ENCODE measurements around the gene TOM1L2. TPM values are rescaled to one million over a fixed set of nuclear protein-coding genes. Genes with fewer than 3 reads are reported as not detected.

Gene TOM1L2
- total RNA-seq, 1 experiment from 2014 or later, result 24.1 TPM

DNA sequence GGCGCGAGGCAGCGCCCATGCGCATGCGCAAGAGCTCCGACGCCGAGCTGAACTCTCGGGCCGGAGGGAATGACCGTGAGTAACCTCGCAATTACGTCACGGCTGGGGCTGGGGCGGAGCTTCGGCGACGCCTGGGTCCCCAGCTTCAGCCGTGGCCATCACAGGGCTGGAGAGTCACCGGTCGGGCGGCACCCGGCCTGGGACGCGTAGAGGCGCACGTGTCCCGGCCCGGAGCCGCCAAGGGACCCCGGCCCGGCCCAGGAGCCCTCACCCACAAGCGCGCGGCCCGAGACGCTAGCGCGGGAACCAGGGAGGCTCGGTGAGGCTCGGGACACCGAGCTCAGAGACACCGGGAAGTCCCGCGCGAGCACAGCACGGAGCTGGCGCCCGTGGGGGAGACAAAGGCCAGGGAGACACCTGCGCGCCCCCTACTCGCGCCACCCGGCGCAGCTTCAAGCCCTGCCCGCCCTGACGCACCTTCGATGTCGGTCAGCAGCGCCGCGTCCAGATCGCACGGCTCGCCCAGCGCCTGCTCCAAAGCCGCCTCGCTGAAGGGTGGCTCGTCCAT lies 135.9 kb downstream of the TOM1L2 start (continued):
- TF ChIP-seq, protein P1, sequence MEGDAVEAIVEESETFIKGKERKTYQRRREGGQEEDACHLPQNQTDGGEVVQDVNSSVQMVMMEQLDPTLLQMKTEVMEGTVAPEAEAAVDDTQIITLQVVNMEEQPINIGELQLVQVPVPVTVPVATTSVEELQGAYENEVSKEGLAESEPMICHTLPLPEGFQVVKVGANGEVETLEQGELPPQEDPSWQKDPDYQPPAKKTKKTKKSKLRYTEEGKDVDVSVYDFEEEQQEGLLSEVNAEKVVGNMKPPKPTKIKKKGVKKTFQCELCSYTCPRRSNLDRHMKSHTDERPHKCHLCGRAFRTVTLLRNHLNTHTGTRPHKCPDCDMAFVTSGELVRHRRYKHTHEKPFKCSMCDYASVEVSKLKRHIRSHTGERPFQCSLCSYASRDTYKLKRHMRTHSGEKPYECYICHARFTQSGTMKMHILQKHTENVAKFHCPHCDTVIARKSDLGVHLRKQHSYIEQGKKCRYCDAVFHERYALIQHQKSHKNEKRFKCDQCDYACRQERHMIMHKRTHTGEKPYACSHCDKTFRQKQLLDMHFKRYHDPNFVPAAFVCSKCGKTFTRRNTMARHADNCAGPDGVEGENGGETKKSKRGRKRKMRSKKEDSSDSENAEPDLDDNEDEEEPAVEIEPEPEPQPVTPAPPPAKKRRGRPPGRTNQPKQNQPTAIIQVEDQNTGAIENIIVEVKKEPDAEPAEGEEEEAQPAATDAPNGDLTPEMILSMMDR (IDR thresholded peaks at IDR 0.05 in 2 of 3, conservative IDR thresholded peaks at IDR 0.05 in 1 of 3; ENCODE audit: borderline replicate concordance in 1 of 3, insufficient read depth in 1 of 3, low read depth in 2 of 3, low read length in 2 of 3), result no peak
- TF ChIP-seq POLR2AphosphoS5 (IDR thresholded peaks at IDR 0.05; ENCODE audit: low read depth, low read length), result peak; percentile 97
- no peak for TF ChIP-seq EZH2 (IDR thresholded peaks at IDR 0.05)
- TF ChIP-seq YY1 (IDR thresholded peaks at IDR 0.05; ENCODE audit: extremely low read depth, insufficient replicate concordance, low read depth, low read length), result peak; percentile 27
- TF ChIP-seq SRF (IDR thresholded peaks at IDR 0.05; ENCODE audit: low read depth), result no peak
- peak; percentile 55; the same call in 1 of the 2 replicates for TF ChIP-seq SP1 (IDR thresholded peaks at IDR 0.05; ENCODE audit: low read depth)
- TF ChIP-seq ELF1 (IDR thresholded peaks at IDR 0.05; ENCODE audit: borderline replicate concordance, low read depth), result no peak
- TF ChIP-seq CBX3 (IDR thresholded peaks at IDR 0.05; ENCODE audit: low read depth), result peak; percentile 48; the same call in 1 of the 2 replicates

DNA sequence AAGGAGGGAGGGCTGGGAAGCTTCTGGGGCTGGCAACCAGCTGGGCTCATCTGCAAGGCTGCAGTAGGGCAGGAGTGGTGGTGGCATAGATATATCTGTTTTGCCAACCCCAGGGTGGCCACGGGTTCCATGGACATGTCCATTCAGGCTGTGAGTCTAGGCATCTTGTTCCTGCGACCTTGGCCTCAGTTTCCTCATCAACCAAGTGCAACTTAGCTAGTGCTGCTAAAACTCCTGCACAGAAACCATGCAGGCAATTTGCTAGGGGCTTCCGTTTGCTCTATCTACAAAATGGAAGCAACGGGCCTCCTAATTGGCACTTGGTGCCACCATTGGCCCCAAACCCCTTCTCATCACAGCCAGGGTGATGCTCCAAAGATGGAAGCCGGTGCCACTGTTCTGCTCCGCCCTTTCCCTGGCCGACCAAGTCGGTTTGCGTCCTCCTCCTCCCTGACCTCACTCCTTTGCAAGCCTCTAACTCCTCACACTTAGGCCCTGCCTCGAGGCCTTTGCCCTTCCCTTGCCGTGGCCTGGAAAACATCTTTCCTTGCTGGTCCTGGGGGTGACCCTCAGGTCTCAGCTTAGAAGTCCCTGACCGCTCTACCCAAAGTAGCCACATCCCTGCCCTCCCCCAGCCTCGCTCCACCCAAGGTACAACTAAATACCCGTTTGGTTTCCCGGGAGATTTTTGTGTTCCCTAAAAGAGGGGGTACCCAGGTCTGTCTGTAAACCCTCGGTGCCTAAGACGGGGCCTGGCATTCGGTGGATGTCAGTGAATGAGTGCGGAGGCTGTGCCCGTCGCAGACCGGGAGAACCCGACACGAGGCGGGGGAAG lies 136.6 kb downstream of the TOM1L2 start:
- TF ChIP-seq, protein P2, sequence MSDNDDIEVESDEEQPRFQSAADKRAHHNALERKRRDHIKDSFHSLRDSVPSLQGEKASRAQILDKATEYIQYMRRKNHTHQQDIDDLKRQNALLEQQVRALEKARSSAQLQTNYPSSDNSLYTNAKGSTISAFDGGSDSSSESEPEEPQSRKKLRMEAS (IDR thresholded peaks at IDR 0.05), result peak; percentile 99; the same call in 1 of the 2 replicates
- TF ChIP-seq, protein P3, sequence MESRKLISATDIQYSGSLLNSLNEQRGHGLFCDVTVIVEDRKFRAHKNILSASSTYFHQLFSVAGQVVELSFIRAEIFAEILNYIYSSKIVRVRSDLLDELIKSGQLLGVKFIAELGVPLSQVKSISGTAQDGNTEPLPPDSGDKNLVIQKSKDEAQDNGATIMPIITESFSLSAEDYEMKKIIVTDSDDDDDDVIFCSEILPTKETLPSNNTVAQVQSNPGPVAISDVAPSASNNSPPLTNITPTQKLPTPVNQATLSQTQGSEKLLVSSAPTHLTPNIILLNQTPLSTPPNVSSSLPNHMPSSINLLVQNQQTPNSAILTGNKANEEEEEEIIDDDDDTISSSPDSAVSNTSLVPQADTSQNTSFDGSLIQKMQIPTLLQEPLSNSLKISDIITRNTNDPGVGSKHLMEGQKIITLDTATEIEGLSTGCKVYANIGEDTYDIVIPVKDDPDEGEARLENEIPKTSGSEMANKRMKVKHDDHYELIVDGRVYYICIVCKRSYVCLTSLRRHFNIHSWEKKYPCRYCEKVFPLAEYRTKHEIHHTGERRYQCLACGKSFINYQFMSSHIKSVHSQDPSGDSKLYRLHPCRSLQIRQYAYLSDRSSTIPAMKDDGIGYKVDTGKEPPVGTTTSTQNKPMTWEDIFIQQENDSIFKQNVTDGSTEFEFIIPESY (IDR thresholded peaks at IDR 0.05; ENCODE audit: extremely low read depth, insufficient replicate concordance, low read length), result no peak
- Histone ChIP-seq H3K4me1 (ENCODE audit: control insufficient read depth in 1 of 2, insufficient read depth in 2 of 2, low read length in 2 of 2) (peaks cover 52 to 83% of the 10 kb centered on the region in 2 experiments), H3K9me3 (ENCODE audit: control insufficient read depth in 1 of 2, insufficient read depth in 1 of 2, low read depth in 1 of 2, low read length in 2 of 2) (no peaks in the 10 kb centered on the region), H3K9me2 (ENCODE audit: insufficient read depth) (no peaks in the 10 kb centered on the region), H3K36me3 (ENCODE audit: control insufficient read depth in 1 of 2, insufficient read depth in 2 of 2, low read length in 2 of 2) (peaks cover 3 to 36% of the 10 kb centered on the region in 2 experiments; a peak in 2 of 4 replicates), H2AFZ (ENCODE audit: low read depth, low read length, poor library complexity, severe bottlenecking) (no peak overlapping the region), H3K27ac (ENCODE audit: low read depth, low read length) (peak overlapping the region; percentile 98), H3K4me3 (replicated peaks in 1 of 2; ENCODE audit: low read depth in 1 of 2, low read length in 2 of 2) (peak overlapping the region; percentile 78 to 84), H3K4me2 (ENCODE audit: low read length) (peak overlapping the region; percentile 88), H3K27me3 (ENCODE audit: insufficient read depth, low read length) (no peaks in the 10 kb centered on the region), H4K20me1 (ENCODE audit: insufficient read depth) (no peaks in the 10 kb centered on the region), H3K9ac (ENCODE audit: low read length) (peak overlapping the region; percentile 99), H3K79me2 (ENCODE audit: insufficient read depth, low read length) (peaks cover 70% of the 10 kb centered on the region)
- ChIA-PET POLR2A (interaction anchor here (0.6 to 4.2 kb wide), 31 partner anchors 9 to 423 kb away, joined by 3 to 112 read pairs (median 4); partner anchors contain the start of genes DRC3, FLII and TOM1L2), CTCF (interaction anchor here (0.9 to 2.1 kb wide), 7 partner anchors 8 to 153 kb away, joined by 3 to 8 read pairs (median 4); no protein-coding TSS in a partner anchor), RAD21 (ENCODE audit: low non-redundant PET in 1 of 2, low total read pairs in 2 of 2, uncharacterized antibody in 2 of 2, unreplicated experiment in 2 of 2) (interaction anchor here (0.5 to 1.0 kb wide), 3 partner anchors 11 to 137 kb away, joined by 3 to 4 read pairs (median 3); no protein-coding TSS in a partner anchor)
- peak; percentile 2 for ATAC-seq
- intact Hi-C loops (cut with micrococcal nuclease), result loop anchor here (10.0 kb wide), 1 partner anchor 151 kb away; the partner anchor contains the start of gene RAI1
- TSS peak; percentile 52 for BruUV-seq (replicated peaks)
- DNase-seq (ENCODE audit: low read depth, low spot score), result no peak
